Suprapubic skin (tissue), 4 donors: ENCODE measurements around the gene MIB1.
"Not testable (repeated sequence)": the region's sequence is repeated elsewhere in the genome, so short reads cannot be mapped to it uniquely, and the experiment has no call there.

ENCODE experiments used
- CTCF ChIP-seq, 2 donors: fragments of 200-600 bp in 1 of 2; fragments of 450-650 bp in 1 of 2; sonication (generic) in 1 of 2; IDR thresholded peaks; one replicate each; pipeline ENCODE4 v1.5.1; 2016 to 2019; ENCODE audit warnings: antibody characterized with exemption in 2 of 2, mild to moderate bottlenecking in 1 of 2, moderate library complexity in 1 of 2
- EP300 ChIP-seq: sonication (generic); formaldehyde crosslinking; IDR thresholded peaks from one replicate; pipeline ENCODE4 v1.6.1; 2017; ENCODE audit warnings: antibody characterized with exemption
- POLR2A ChIP-seq, 2 donors: fragments of 450-650 bp; IDR thresholded peaks; one replicate each; pipeline ENCODE4 v1.6.1; 2017; ENCODE audit warnings: antibody characterized with exemption in 2 of 2, mild to moderate bottlenecking in 2 of 2, moderate library complexity in 2 of 2
- POLR2AphosphoS5 ChIP-seq, 3 donors: sonication (generic); formaldehyde crosslinking; IDR thresholded peaks; one replicate each; pipeline ENCODE4 v1.6.1; 2017; ENCODE audit warnings: antibody characterized with exemption in 3 of 3

DNA sequence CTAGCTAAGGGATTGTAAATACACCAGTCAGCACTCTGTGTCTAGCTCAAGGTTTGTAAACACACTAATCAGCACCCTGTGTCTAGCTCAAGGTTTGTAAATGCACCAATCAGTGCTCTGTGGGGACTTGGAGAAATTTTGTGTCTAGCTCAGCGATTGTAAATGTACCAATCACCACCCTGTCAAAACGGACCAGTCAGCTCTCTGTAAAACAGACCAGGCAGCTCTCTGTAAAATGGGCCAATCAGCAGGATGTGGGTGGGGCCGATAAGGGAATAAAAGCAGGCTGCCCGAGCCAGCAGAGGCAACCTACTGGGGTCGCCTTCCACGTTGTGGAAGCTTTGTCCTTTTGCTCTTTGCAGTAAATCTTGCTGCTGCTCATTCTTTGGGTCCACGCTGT lies 33.5 kb upstream of the MIB1 start:
- TF ChIP-seq POLR2AphosphoS5 (IDR thresholded peaks at IDR 0.05); CTCF (IDR thresholded peaks at IDR 0.05); EP300; POLR2A (IDR thresholded peaks at IDR 0.05): not testable (repeated sequence)
